ENCODE measurements around the gene PCDH1.

DNA sequence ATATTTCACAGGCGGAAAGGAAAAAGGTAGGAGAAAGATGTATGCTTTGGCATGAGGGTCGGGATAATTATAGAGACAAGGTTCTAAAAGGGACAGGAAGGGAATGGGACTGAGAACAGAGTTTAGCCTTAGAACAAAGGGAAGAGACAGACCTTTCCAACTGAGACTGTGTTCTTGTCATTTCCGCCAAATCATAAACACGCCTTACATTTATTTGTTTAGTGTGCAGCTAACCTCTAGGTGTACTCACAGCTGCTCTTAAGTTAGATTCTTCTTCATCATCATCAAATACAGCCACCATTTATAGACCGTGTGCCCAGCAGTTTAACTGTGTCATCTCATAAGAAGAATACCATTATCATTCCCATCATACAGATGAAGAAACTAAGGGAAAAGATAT lies 39.5 kb upstream of the PCDH1 start:
- TF ChIP-seq, protein P1, sequence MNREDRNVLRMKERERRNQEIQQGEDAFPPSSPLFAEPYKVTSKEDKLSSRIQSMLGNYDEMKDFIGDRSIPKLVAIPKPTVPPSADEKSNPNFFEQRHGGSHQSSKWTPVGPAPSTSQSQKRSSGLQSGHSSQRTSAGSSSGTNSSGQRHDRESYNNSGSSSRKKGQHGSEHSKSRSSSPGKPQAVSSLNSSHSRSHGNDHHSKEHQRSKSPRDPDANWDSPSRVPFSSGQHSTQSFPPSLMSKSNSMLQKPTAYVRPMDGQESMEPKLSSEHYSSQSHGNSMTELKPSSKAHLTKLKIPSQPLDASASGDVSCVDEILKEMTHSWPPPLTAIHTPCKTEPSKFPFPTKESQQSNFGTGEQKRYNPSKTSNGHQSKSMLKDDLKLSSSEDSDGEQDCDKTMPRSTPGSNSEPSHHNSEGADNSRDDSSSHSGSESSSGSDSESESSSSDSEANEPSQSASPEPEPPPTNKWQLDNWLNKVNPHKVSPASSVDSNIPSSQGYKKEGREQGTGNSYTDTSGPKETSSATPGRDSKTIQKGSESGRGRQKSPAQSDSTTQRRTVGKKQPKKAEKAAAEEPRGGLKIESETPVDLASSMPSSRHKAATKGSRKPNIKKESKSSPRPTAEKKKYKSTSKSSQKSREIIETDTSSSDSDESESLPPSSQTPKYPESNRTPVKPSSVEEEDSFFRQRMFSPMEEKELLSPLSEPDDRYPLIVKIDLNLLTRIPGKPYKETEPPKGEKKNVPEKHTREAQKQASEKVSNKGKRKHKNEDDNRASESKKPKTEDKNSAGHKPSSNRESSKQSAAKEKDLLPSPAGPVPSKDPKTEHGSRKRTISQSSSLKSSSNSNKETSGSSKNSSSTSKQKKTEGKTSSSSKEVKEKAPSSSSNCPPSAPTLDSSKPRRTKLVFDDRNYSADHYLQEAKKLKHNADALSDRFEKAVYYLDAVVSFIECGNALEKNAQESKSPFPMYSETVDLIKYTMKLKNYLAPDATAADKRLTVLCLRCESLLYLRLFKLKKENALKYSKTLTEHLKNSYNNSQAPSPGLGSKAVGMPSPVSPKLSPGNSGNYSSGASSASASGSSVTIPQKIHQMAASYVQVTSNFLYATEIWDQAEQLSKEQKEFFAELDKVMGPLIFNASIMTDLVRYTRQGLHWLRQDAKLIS (CRISPR knock-in tag; IDR thresholded peaks at IDR 0.05) = no peak
- TF ChIP-seq ZSCAN25 (CRISPR knock-in tag; IDR thresholded peaks at IDR 0.05) (no peak), ZNF883 (CRISPR knock-in tag; IDR thresholded peaks at IDR 0.05; ENCODE audit: not compliant biosample characterization) (no peak), SMC3 (IDR thresholded peaks at IDR 0.05; ENCODE audit: low read length) (no peak), PRMT3 (CRISPR knock-in tag; IDR thresholded peaks at IDR 0.05; ENCODE audit: borderline replicate concordance, low read depth) (no peak)
- TF ChIP-seq, protein P2, sequence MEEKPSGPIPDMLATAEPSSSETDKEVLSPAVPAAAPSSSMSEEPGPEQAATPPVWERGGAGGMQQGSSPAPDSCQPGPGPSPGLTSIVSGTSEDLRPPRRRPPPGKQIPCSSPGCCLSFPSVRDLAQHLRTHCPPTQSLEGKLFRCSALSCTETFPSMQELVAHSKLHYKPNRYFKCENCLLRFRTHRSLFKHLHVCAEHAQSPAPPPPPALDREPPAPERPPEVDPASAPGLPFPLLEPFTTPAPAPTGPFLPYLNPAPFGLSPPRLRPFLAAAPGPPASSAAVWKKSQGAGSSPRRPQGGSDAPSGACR (CRISPR knock-in tag; IDR thresholded peaks at IDR 0.05) = no peak
- TF ChIP-seq, protein P3, sequence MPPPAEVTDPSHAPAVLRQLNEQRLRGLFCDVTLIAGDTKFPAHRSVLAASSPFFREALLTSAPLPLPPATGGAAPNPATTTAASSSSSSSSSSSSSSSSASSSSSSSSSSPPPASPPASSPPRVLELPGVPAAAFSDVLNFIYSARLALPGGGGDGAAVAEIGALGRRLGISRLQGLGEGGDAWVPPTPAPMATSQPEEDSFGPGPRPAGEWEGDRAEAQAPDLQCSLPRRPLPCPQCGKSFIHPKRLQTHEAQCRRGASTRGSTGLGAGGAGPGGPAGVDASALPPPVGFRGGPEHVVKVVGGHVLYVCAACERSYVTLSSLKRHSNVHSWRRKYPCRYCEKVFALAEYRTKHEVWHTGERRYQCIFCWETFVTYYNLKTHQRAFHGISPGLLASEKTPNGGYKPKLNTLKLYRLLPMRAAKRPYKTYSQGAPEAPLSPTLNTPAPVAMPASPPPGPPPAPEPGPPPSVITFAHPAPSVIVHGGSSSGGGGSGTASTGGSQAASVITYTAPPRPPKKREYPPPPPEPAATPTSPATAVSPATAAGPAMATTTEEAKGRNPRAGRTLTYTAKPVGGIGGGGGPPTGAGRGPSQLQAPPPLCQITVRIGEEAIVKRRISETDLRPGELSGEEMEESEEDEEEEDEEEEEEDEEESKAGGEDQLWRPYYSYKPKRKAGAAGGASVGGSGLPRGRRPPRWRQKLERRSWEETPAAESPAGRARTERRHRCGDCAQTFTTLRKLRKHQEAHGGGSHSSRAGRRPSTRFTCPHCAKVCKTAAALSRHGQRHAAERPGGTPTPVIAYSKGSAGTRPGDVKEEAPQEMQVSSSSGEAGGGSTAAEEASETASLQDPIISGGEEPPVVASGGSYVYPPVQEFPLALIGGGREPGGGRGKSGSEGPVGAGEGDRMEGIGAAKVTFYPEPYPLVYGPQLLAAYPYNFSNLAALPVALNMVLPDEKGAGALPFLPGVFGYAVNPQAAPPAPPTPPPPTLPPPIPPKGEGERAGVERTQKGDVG (CRISPR knock-in tag; IDR thresholded peaks at IDR 0.05; ENCODE audit: borderline replicate concordance) = no peak
